ENCODE measurements around the gene SKA2.
"Not testable (repeated sequence)": the region's sequence is repeated elsewhere in the genome, so short reads cannot be mapped to it uniquely, and the experiment has no call there.

GRCh38 chr17:59179601-59180000 is 24.6 kb upstream of the SKA2 start:
- TF ChIP-seq CTCF (IDR thresholded peaks at IDR 0.05); EZH2 (IDR thresholded peaks at IDR 0.05; ENCODE audit: borderline replicate concordance, insufficient read depth, low read depth, low read length, poor library complexity, severe bottlenecking): not testable (repeated sequence)
